ENCODE results near the gene CLASP1. TPM values are rescaled to one million over a fixed set of nuclear protein-coding genes. Genes with fewer than 3 reads are reported as not detected.
"Not testable (repeated sequence)": the region's sequence is repeated elsewhere in the genome, so short reads cannot be mapped to it uniquely, and the experiment has no call there.

The CLASP1 gene
- total RNA-seq, 1 donor from 2014 or later = 54.1 TPM

- H3K4me3 ChIP-seq (ENCODE audit: low read depth, low read length) = no peak overlapping the region
- no peaks in the 10 kb centered on the region for H3K27me3 ChIP-seq (ENCODE audit: control insufficient read depth, insufficient read depth, low read length)
- no peak for DNase-seq (ENCODE audit: low read depth)
- H3K36me3 ChIP-seq (ENCODE audit: control insufficient read depth, insufficient read depth, low read length) = peaks cover 2% of the 10 kb centered on the region
- TF ChIP-seq, protein P1, sequence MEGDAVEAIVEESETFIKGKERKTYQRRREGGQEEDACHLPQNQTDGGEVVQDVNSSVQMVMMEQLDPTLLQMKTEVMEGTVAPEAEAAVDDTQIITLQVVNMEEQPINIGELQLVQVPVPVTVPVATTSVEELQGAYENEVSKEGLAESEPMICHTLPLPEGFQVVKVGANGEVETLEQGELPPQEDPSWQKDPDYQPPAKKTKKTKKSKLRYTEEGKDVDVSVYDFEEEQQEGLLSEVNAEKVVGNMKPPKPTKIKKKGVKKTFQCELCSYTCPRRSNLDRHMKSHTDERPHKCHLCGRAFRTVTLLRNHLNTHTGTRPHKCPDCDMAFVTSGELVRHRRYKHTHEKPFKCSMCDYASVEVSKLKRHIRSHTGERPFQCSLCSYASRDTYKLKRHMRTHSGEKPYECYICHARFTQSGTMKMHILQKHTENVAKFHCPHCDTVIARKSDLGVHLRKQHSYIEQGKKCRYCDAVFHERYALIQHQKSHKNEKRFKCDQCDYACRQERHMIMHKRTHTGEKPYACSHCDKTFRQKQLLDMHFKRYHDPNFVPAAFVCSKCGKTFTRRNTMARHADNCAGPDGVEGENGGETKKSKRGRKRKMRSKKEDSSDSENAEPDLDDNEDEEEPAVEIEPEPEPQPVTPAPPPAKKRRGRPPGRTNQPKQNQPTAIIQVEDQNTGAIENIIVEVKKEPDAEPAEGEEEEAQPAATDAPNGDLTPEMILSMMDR (IDR thresholded peaks at IDR 0.05; ENCODE audit: insufficient read depth, low read length, poor library complexity, severe bottlenecking) = no peak
Observed at GRCh38 chr2:121345101-121345500, 304.2 kb downstream of the CLASP1 start.

DNA sequence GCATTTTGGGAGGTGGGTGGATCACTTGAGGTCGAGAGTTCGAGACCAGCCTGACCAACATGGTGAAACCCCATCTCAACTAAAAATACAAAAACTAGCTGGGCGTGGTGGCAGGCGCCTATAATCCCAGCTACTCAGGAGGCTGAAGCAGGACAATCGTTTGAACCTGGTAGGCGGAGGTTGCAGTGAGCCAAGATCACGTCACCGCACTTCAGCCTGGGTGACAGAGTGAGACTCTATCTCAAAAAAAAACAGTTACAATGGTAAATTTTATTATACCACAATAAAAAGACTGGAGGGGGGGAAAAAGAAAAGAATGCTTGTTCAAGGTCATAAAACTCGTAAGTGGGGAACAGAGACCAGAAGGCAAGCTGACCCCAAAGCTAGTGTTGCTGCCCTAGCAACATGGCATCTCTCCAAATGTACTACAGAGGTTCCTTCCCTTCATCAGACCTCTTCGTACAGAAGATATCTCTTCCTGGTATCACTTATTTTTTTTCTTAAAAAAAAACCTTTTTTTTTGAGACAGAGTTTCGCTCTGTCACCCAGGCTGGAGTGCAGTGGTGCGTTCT is 305.3 kb downstream of the CLASP1 start:
- H3K36me3 ChIP-seq (ENCODE audit: control insufficient read depth, insufficient read depth, low read length); DNase-seq (ENCODE audit: low read depth): not testable (repeated sequence)

GRCh38 chr2:121343191-121343590 is 306.1 kb downstream of the CLASP1 start:
- TF ChIP-seq, protein P1 (IDR thresholded peaks at IDR 0.05; ENCODE audit: insufficient read depth, low read length, poor library complexity, severe bottlenecking) = no peak
- DNase-seq (ENCODE audit: low read depth) = no peak
- Histone ChIP-seq H3K27me3 (ENCODE audit: control insufficient read depth, insufficient read depth, low read length) (no peaks in the 10 kb centered on the region), H3K36me3 (ENCODE audit: control insufficient read depth, insufficient read depth, low read length) (peaks cover 2% of the 10 kb centered on the region), H3K4me3 (ENCODE audit: low read depth, low read length) (no peak overlapping the region)

More for the DNA sequence above, 305.3 kb downstream of the CLASP1 start:
- not testable (repeated sequence) for H3K27me3 ChIP-seq (ENCODE audit: control insufficient read depth, insufficient read depth, low read length); H3K4me3 ChIP-seq (ENCODE audit: low read depth, low read length)

- Histone ChIP-seq H3K36me3 (ENCODE audit: control insufficient read depth, insufficient read depth, low read length) (peaks cover 2% of the 10 kb centered on the region), H3K4me3 (ENCODE audit: low read depth, low read length) (no peak overlapping the region), H3K27me3 (ENCODE audit: control insufficient read depth, insufficient read depth, low read length) (no peaks in the 10 kb centered on the region)
- DNase-seq (ENCODE audit: low read depth) = no peak
- TF ChIP-seq, protein P1 (IDR thresholded peaks at IDR 0.05; ENCODE audit: insufficient read depth, low read length, poor library complexity, severe bottlenecking) = no peak
Observed at GRCh38 chr2:121342751-121343150, 306.5 kb downstream of the CLASP1 start.

DNA sequence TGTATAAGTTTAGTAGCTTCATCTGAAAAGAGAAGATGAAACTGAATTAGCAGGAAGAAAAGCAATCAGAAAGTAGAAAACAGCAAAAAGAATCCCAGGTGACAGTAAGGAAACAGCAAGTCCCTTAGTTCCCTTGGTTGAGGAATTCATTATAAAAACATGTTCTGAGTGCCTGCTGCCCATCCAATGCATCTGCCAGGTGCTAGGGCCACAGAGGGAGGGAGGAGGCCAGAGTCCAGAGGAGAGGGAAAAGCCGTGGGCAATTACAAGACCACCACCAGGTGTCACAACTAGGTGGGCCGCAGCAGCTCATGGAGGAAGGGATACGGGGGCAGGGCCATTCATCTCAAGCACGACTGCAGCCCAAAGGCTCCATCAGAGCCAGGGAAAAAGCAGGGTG is 308.3 kb downstream of the CLASP1 start:
- H3K36me3 ChIP-seq (ENCODE audit: control insufficient read depth, insufficient read depth, low read length) = peaks cover 2% of the 10 kb centered on the region
- DNase-seq (ENCODE audit: low read depth) = no peak
- TF ChIP-seq, protein P1 (IDR thresholded peaks at IDR 0.05; ENCODE audit: insufficient read depth, low read length, poor library complexity, severe bottlenecking) = no peak
- H3K27me3 ChIP-seq (ENCODE audit: control insufficient read depth, insufficient read depth, low read length) = no peaks in the 10 kb centered on the region
- no peak overlapping the region for H3K4me3 ChIP-seq (ENCODE audit: low read depth, low read length)

DNA sequence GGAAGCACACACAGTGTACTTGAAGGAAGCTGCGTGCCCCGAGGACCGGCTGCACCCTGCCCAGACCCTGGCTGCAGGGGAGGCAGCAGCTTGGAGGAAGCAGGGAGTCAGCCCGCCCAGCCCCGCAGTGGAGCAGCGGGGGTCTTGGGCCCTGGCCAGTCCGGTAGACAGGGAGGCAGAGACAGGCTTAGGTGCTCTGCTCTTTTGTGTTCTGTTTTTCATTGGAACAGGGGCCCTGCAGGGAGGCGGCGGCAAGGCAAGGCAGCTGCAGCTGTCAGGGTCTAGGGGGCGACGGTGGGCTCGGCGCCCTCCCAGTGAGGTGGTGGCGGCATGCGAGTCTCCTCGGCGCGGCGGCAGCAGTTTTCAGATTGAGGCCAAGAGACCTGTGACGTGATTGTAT is 311.0 kb downstream of the CLASP1 start:
- peaks cover 2% of the 10 kb centered on the region for H3K36me3 ChIP-seq (ENCODE audit: control insufficient read depth, insufficient read depth, low read length)
- H3K27me3 ChIP-seq (ENCODE audit: control insufficient read depth, insufficient read depth, low read length) = no peaks in the 10 kb centered on the region
- TF ChIP-seq, protein P1 (IDR thresholded peaks at IDR 0.05; ENCODE audit: insufficient read depth, low read length, poor library complexity, severe bottlenecking) = no peak

More for the DNA sequence above, 311.0 kb downstream of the CLASP1 start:
- no peak for DNase-seq (ENCODE audit: low read depth)
- H3K4me3 ChIP-seq (ENCODE audit: low read depth, low read length) = no peak overlapping the region
